GM20000 (cell line): ENCODE measurements around the gene EIF4B.
A peak's percentile ranks its signal among the peaks of the same experiment; 100 is the strongest.

Source experiments
- DNase-seq: peaks from one replicate; pipeline ENCODE4 v3.0.0; 2012; ENCODE audit warnings: low spot score
- CTCF ChIP-seq: IDR thresholded peaks from 2 replicates; pipeline ENCODE4 v1.5.1; 2012; ENCODE audit warnings: mild to moderate bottlenecking, control low read depth; ENCODE audit errors: extremely low read depth, missing control alignments

EIF4B gene

GRCh38 chr12:53053218-53054111 is 47.2 kb downstream of the EIF4B start:
- TF ChIP-seq CTCF: peak; percentile 70
- no peak for DNase-seq

GRCh38 chr12:53054112-53054878 is 48.0 kb downstream of the EIF4B start:
- no peak for TF ChIP-seq CTCF
- DNase-seq: peak; percentile 95

GRCh38 chr12:53055471-53056266 is 49.4 kb downstream of the EIF4B start:
- DNase-seq: no peak
- TF ChIP-seq CTCF: no peak

DNA sequence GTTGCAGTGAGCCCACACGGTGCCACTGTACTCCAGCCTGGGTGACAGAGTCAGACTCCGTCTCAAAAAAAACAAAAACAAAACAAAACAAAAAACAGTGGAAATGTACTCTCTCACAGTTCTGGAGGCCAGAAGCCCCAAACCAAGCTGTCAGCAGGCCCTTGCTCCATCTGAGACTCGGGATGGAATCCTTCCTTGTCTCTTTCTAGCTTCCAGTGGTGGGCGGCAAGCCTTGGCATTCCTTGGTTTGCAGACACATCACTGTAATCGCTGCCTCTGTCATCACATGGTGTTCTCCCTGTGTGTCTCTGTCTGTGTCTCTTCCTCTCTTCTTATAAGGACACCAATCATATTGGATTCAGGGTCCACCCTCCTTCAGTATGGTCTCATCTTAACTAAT is 50.0 kb downstream of the EIF4B start:
- no peak for DNase-seq
- no peak for TF ChIP-seq CTCF

DNA sequence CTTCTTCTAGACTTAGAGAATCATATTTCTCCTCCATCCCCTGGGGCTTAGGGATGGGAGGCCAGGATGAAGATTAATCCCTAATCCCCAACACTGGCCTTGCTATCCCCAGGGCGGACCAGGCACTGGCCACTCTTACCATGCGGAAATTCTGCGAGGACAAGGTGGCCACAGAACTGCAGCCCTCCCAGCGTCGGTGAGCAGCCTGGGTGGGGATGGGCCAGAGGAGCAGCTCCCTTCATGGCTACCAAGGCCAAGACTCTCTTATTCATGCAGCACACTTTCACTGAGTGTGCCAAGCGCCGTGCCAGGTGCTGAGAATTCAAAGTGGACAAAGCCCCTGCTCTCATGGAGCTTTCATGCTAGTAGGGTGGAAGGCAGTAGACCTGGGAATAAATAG is 50.6 kb downstream of the EIF4B start:
- DNase-seq: no peak
- TF ChIP-seq CTCF: no peak

DNA sequence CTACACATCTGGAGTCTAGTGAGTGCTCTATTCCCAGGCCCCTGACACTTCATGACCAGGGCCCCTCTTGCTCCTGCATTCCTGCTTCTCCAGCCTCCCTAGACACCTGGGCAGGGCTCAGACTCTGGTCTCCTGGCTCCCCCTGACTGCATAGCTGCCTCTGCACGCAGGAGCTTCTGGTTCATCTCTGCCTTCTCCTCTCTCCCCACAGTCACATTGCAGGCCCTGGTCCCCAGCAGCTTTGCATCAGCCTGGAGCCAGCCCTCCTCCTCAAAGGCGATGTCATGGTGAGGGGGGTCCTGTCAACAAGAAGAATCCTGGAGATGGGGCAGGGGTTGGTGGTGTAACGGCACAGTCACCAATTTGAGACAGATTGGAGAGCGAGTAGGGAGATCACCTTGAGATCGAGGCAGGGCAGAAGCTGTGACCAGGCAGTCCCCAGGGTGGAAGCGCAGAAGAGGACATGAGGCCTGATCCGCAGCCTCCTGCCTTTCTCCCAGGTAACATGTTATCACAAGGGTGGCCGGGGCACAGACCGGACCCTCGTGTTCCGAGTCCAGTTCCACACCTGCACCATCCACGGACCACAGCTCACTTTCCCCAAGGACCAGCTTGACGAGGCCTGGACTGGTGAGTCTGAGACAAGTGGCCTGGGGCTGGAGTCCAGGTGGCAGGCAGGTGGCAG is 51.7 kb downstream of the EIF4B start:
- no peak for DNase-seq
- TF ChIP-seq CTCF: no peak
